Endothelial cell of umbilical vein (primary cell): ENCODE data around the gene ZBTB7A.

Experiments
- EZH2 ChIP-seq: IDR thresholded peaks from 2 replicates; pipeline ENCODE4 v1.6.1; 2012; ENCODE audit warnings: borderline replicate concordance, low read depth, mild to moderate bottlenecking, moderate library complexity, low read length, inconsistent platforms; ENCODE audit not compliant: severe bottlenecking
- JUN ChIP-seq: IDR thresholded peaks from 2 replicates; pipeline ENCODE4 v1.6.1; 2011; ENCODE audit warnings: borderline replicate concordance, low read depth; ENCODE audit not compliant: insufficient read length, insufficient read depth
- POLR2A ChIP-seq: IDR thresholded peaks from 2 replicates; pipeline ENCODE4 v1.6.1; 2012; ENCODE audit warnings: low read depth, mild to moderate bottlenecking, control low read depth, low read length
- POLR2AphosphoS5 ChIP-seq: IDR thresholded peaks from 2 replicates; pipeline ENCODE4 v1.6.1; 2012; ENCODE audit warnings: low read depth, mild to moderate bottlenecking, control low read depth, low read length, moderate library complexity; ENCODE audit not compliant: insufficient read depth
- TF ChIP-seq, protein P1 (sequence below), 2 donors: IDR thresholded peaks; 1 replicate in 1 of 2; 2 replicates in 1 of 2; pipeline ENCODE4 v1.5.1; 2011; ENCODE audit warnings: low read length in 2 of 2, mild to moderate bottlenecking in 2 of 2, moderate library complexity in 2 of 2, control low read depth in 1 of 2, inconsistent platforms in 1 of 2, low read depth in 1 of 2; ENCODE audit not compliant: insufficient read depth in 1 of 2; ENCODE audit errors: extremely low read depth in 1 of 2

DNA sequence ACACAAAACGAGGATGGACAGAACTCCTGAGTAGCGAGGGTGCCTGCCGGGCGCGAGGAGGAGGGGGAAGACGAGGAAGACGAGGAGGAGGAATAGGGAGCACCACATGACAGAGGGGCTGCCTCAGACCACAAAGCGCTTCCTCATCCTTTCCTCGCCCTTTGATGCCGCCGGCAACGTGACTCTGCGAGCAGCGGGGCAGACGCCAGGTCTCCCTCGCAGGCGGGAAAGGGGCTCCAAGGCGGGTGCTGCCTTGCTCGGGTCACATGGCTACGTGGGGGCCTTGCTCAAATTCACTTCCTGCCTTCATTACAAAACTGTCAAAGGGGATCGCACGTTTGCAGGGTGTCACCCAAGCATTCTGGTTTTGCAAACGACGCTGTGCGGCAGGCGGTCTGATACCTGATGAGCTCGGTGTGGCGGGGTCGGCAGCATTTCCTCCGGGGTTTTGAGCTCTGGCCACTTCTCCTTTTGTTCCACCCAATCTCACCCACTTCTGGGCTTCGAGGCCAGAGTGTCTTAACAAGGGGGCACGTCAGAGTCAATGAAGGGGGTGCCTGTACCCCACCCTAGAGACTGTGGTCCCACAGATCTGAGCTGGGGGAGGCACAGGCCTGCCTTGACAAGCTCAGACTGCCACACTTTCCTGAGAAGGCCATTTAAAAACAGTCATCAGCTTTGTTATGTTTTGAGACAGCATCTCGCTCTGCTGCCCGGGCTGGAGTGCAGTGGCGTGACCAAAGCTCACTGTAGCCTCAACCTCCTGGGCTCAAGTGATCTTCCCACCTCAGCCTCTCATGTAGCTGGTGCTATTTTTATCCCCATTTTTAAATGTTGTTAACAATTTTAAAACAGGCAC lies 42.3 kb upstream of the ZBTB7A start:
- TF ChIP-seq, protein P1, sequence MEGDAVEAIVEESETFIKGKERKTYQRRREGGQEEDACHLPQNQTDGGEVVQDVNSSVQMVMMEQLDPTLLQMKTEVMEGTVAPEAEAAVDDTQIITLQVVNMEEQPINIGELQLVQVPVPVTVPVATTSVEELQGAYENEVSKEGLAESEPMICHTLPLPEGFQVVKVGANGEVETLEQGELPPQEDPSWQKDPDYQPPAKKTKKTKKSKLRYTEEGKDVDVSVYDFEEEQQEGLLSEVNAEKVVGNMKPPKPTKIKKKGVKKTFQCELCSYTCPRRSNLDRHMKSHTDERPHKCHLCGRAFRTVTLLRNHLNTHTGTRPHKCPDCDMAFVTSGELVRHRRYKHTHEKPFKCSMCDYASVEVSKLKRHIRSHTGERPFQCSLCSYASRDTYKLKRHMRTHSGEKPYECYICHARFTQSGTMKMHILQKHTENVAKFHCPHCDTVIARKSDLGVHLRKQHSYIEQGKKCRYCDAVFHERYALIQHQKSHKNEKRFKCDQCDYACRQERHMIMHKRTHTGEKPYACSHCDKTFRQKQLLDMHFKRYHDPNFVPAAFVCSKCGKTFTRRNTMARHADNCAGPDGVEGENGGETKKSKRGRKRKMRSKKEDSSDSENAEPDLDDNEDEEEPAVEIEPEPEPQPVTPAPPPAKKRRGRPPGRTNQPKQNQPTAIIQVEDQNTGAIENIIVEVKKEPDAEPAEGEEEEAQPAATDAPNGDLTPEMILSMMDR (IDR thresholded peaks at IDR 0.05; ENCODE audit: extremely low read depth in 1 of 2, insufficient read depth in 1 of 2, low read depth in 1 of 2, low read length in 2 of 2), result no peak
- TF ChIP-seq EZH2 (no peak), POLR2AphosphoS5 (no peak), JUN (no peak), POLR2A (no peak)
